Stimulated activated CD4-positive, alpha-beta T cell treated with anti-CD3 and anti-CD28 coated beads, TNF-alpha, amount 100 ng/mL, for 1 hour (primary cell): Measurements from ENCODE around the gene SRC.

Experiments used
- DNase-seq, 3 donors: peaks; one replicate each; pipeline ENCODE4 v3.0.0-alpha.2; 2020; ENCODE audit warnings: low read depth in 3 of 3, low spot score in 1 of 3

The SRC gene

GRCh38 chr20:37381621-37382471 is 35.9 kb downstream of the SRC start:
- DNase-seq: no peak

GRCh38 chr20:37382482-37383120 is 36.7 kb downstream of the SRC start:
- DNase-seq: no peak

- no peak for DNase-seq
These were observed 37.5 kb downstream of the SRC start for GRCh38 chr20:37383229-37383989.

- peak; percentile 29 to 77 (median 70) for DNase-seq
These were observed 38.8 kb downstream of the SRC start for GRCh38 chr20:37384683-37385174.

- DNase-seq: no peak
These were observed 39.2 kb downstream of the SRC start for GRCh38 chr20:37385176-37385575.

- no peak for DNase-seq
These were observed 39.9 kb downstream of the SRC start for GRCh38 chr20:37385659-37386504.

- DNase-seq: no peak
These were observed 40.7 kb downstream of the SRC start for GRCh38 chr20:37386505-37387251.

- no peak for DNase-seq
These were observed 41.8 kb downstream of the SRC start for GRCh38 chr20:37387519-37388269.

- DNase-seq: no peak
These were observed 42.9 kb downstream of the SRC start for GRCh38 chr20:37388831-37389230.

GRCh38 chr20:37389241-37389747 is 43.4 kb downstream of the SRC start:
- DNase-seq: no peak

- DNase-seq: no peak
These were observed 43.9 kb downstream of the SRC start for GRCh38 chr20:37389844-37390275.

- DNase-seq: no peak
These were observed 44.6 kb downstream of the SRC start for GRCh38 chr20:37390503-37390890.

- DNase-seq: no peak
These were observed 45.1 kb downstream of the SRC start for GRCh38 chr20:37390891-37391525.

- no peak for DNase-seq
These were observed 46.7 kb downstream of the SRC start for GRCh38 chr20:37392441-37393195.

GRCh38 chr20:37393196-37393862 is 47.4 kb downstream of the SRC start:
- no peak for DNase-seq

- DNase-seq: no peak
These were observed 48.1 kb downstream of the SRC start for GRCh38 chr20:37393863-37394542.
